Astrocyte (in vitro differentiated cells and primary cell): ENCODE results near the gene NOC2L. TPM values are rescaled to one million over a fixed set of nuclear protein-coding genes. Genes with fewer than 3 reads are reported as not detected.
A peak's percentile ranks its signal among the peaks of the same experiment; 100 is the strongest.

Experiments
- DNase-seq: peaks from one replicate; pipeline ENCODE4 v3.0.0-alpha.2; 2010; ENCODE audit warnings: low read depth
- FAIRE-seq: peaks from 2 replicates; lab custom pipeline; 2011; peaks lifted over from hg19 to GRCh38; lab: Jason Lieb, UNC
- H2AFZ ChIP-seq: 2 replicates; pipeline ENCODE4 v1.6.0; 2012; ENCODE audit warnings: low read depth, low read length, inconsistent platforms
- H3K27ac ChIP-seq: 2 replicates; pipeline ENCODE4 v1.5.1; 2011; ENCODE audit warnings: low read depth, low read length, inconsistent platforms
- H3K27me3 ChIP-seq: 2 replicates; pipeline ENCODE4 v1.6.0; 2011; ENCODE audit warnings: low read length, inconsistent platforms; ENCODE audit not compliant: insufficient read depth
- H3K36me3 ChIP-seq: 2 replicates; pipeline ENCODE4 v1.5.1; 2011; ENCODE audit warnings: low read length, inconsistent platforms; ENCODE audit not compliant: insufficient read depth
- H3K4me1 ChIP-seq: 2 replicates; pipeline ENCODE4 v1.5.1; 2011; ENCODE audit warnings: low read length, inconsistent platforms; ENCODE audit not compliant: insufficient read depth
- H3K4me2 ChIP-seq: 2 replicates; pipeline ENCODE4 v1.6.0; 2012; ENCODE audit warnings: low read length, inconsistent platforms
- H3K4me3 ChIP-seq: 2 replicates; pipeline ENCODE4 v1.5.1; 2011; ENCODE audit warnings: low read depth, mild to moderate bottlenecking, low read length, inconsistent platforms; ENCODE audit not compliant: insufficient read depth
- H3K79me2 ChIP-seq: 2 replicates; pipeline ENCODE4 v1.6.0; 2012; ENCODE audit warnings: mild to moderate bottlenecking, low read length, inconsistent platforms; ENCODE audit not compliant: insufficient read depth
- H3K9ac ChIP-seq: 2 replicates; pipeline ENCODE4 v1.6.0; 2012; ENCODE audit warnings: mild to moderate bottlenecking, low read length, inconsistent platforms
- H3K9me3 ChIP-seq: 2 replicates; pipeline ENCODE4 v1.5.1; 2012; ENCODE audit warnings: low read depth, mild to moderate bottlenecking, low read length, inconsistent platforms; ENCODE audit not compliant: insufficient read depth
- H4K20me1 ChIP-seq: 2 replicates; pipeline ENCODE4 v1.6.0; 2012; ENCODE audit warnings: low read length, inconsistent platforms; ENCODE audit not compliant: insufficient read depth
- H3K27ac Mint-ChIP-seq: one replicate; pipeline ENCODE4 v1.8.0; 2021; ENCODE audit warnings: mild to moderate bottlenecking, mixed read lengths; ENCODE audit not compliant: unreplicated experiment
- H3K27me3 Mint-ChIP-seq: one replicate; pipeline ENCODE4 v1.8.0; 2021; ENCODE audit warnings: low read depth, mixed read lengths; ENCODE audit not compliant: unreplicated experiment
- H3K36me3 Mint-ChIP-seq: one replicate; pipeline ENCODE4 v1.8.0; 2021; ENCODE audit warnings: low read depth, mixed read lengths; ENCODE audit not compliant: unreplicated experiment
- H3K4me1 Mint-ChIP-seq: one replicate; pipeline ENCODE4 v1.8.0; 2021; ENCODE audit warnings: low read depth, mixed read lengths; ENCODE audit not compliant: unreplicated experiment
- H3K4me3 Mint-ChIP-seq: one replicate; pipeline ENCODE4 v1.8.0; 2021; ENCODE audit warnings: mild to moderate bottlenecking, moderate library complexity, mixed read lengths; ENCODE audit not compliant: unreplicated experiment
- H3K9me3 Mint-ChIP-seq: one replicate; pipeline ENCODE4 v1.8.0; 2021; ENCODE audit warnings: mild to moderate bottlenecking, mixed read lengths; ENCODE audit not compliant: unreplicated experiment
- CTCF ChIP-seq: IDR thresholded peaks from 2 replicates; pipeline ENCODE4 v1.5.1; 2011; ENCODE audit warnings: low read depth, mild to moderate bottlenecking, inconsistent platforms, low read length, moderate library complexity; ENCODE audit not compliant: insufficient read depth
- EZH2 ChIP-seq: IDR thresholded peaks from 2 replicates; pipeline ENCODE4 v1.6.1; 2012; ENCODE audit warnings: mild to moderate bottlenecking, low read length, inconsistent platforms; ENCODE audit not compliant: insufficient read depth
- total RNA-seq: library from RNA; stranded (reverse); gene quantifications from 2 replicates; pipeline ENCODE4 v1.2.1, GENCODE V29; 2021

Gene NOC2L
- total RNA-seq, 1 donor from 2014 or later = 91.4 TPM

- Mint-ChIP-seq H3K36me3 (peaks cover 3% of the 10 kb centered on the region), H3K9me3 (no peaks in the 10 kb centered on the region), H3K27ac (no peak overlapping the region), H3K27me3 (peaks cover 19% of the 10 kb centered on the region), H3K4me3 (no peak overlapping the region), H3K4me1 (no peaks in the 10 kb centered on the region)
- Histone ChIP-seq H3K27me3 (no peaks in the 10 kb centered on the region), H4K20me1 (peaks cover 6% of the 10 kb centered on the region), H3K9ac (no peak overlapping the region), H3K9me3 (no peaks in the 10 kb centered on the region), H2AFZ (no peak overlapping the region), H3K79me2 (no peaks in the 10 kb centered on the region), H3K4me1 (peaks cover 22% of the 10 kb centered on the region), H3K36me3 (no peaks in the 10 kb centered on the region), H3K4me3 (no peak overlapping the region), H3K4me2 (no peak overlapping the region), H3K27ac (no peak overlapping the region)
- no peak for DNase-seq
- TF ChIP-seq CTCF = no peak
- FAIRE-seq = no peak
Observed at GRCh38 chr1:970242-970972, 11.4 kb upstream of the NOC2L start.

GRCh38 chr1:969260-969855 lies 10.3 kb upstream of the NOC2L start:
- no peaks in the 10 kb centered on the region for H3K36me3 ChIP-seq
- Mint-ChIP-seq H3K27ac (no peak overlapping the region), H3K4me3 (no peak overlapping the region), H3K36me3 (no peaks in the 10 kb centered on the region), H3K27me3 (peaks cover 15% of the 10 kb centered on the region), H3K9me3 (no peaks in the 10 kb centered on the region), H3K4me1 (no peaks in the 10 kb centered on the region)
- H3K9ac ChIP-seq = no peak overlapping the region
- H4K20me1 ChIP-seq = peaks cover 6% of the 10 kb centered on the region
- H3K4me3 ChIP-seq = no peak overlapping the region
- no peaks in the 10 kb centered on the region for H3K79me2 ChIP-seq
- H3K9me3 ChIP-seq = no peaks in the 10 kb centered on the region
- H2AFZ ChIP-seq = no peak overlapping the region
- no peak for DNase-seq
- no peak overlapping the region for H3K4me2 ChIP-seq
- H3K4me1 ChIP-seq = peaks cover 23% of the 10 kb centered on the region
- TF ChIP-seq EZH2 = no peak
- TF ChIP-seq CTCF = no peak
- peak; percentile 50 for FAIRE-seq
- no peaks in the 10 kb centered on the region for H3K27me3 ChIP-seq
- H3K27ac ChIP-seq = no peak overlapping the region
